T-helper 2 cell treated with Interferon-gamma antibody and Interleukin-4, amounts not matched to agents 100 ng/mL and 5 ng/mL, for 36 hours (primary cell): ENCODE results near the gene LIN37. TPM values are rescaled to one million over a fixed set of nuclear protein-coding genes. Genes with fewer than 3 reads are reported as not detected.
"Not testable (repeated sequence)": the region's sequence is repeated elsewhere in the genome, so short reads cannot be mapped to it uniquely, and the experiment has no call there.

Experiments
- intact Hi-C: fragments of 100-400 bp; cut with micrococcal nuclease; formaldehyde crosslinking; loops from one replicate; pipeline ENCODE4 v1.15.1; 2023
- total RNA-seq: library from RNA; stranded (reverse); gene quantifications from 2 replicates; pipeline ENCODE4 v1.2.3, GENCODE V29; 2022

LIN37 gene
- total RNA-seq, 1 donor from 2014 or later, result 15.2 TPM

GRCh38 chr19:35767288-35768081 is 19.1 kb downstream of the LIN37 start:
- intact Hi-C loops, result no loop called here

GRCh38 chr19:35768082-35768421 is 19.7 kb downstream of the LIN37 start:
- intact Hi-C loops, result no loop called here

- intact Hi-C loops, result not testable (repeated sequence)
Observed at GRCh38 chr19:35772362-35772761, 24.0 kb downstream of the LIN37 start.

- intact Hi-C loops, result no loop called here
Observed at GRCh38 chr19:35773020-35773806, 24.8 kb downstream of the LIN37 start.

GRCh38 chr19:35774274-35775045 is 26.1 kb downstream of the LIN37 start:
- intact Hi-C loops, result loop anchor here (1.0 to 2.0 kb wide), 5 partner anchors 17 to 280 kb away; partner anchors contain the start of genes APLP1, HSPB6, PSENEN and THAP8

- intact Hi-C loops, result loop anchor here (1.0 to 2.0 kb wide), 5 partner anchors 18 to 279 kb away; partner anchors contain the start of genes APLP1, HSPB6, PSENEN and THAP8
Observed at GRCh38 chr19:35775046-35775297, 26.6 kb downstream of the LIN37 start.

- intact Hi-C loops, result loop anchor here (1.0 to 2.0 kb wide), 5 partner anchors 18 to 279 kb away; partner anchors contain the start of genes APLP1, HSPB6, PSENEN and THAP8
Observed at GRCh38 chr19:35775298-35776101, 27.1 kb downstream of the LIN37 start, which contains the start of gene ARHGAP33. TSS of gene ARHGAP33 (plus strand) at chr19:35775564. CDS start at chr19:35775659, 95 bp downstream.

GRCh38 chr19:35776102-35776788 is 27.9 kb downstream of the LIN37 start:
- intact Hi-C loops, result no loop called here

- intact Hi-C loops, result no loop called here
Observed at GRCh38 chr19:35777086-35777841, 28.9 kb downstream of the LIN37 start.

- intact Hi-C loops, result no loop called here
Observed at GRCh38 chr19:35777961-35778360, 29.6 kb downstream of the LIN37 start.

GRCh38 chr19:35779033-35779432 is 30.7 kb downstream of the LIN37 start:
- intact Hi-C loops, result no loop called here

- intact Hi-C loops, result no loop called here
Observed at GRCh38 chr19:35780058-35780457, 31.7 kb downstream of the LIN37 start.

- intact Hi-C loops, result no loop called here
Observed at GRCh38 chr19:35780717-35781116, 32.3 kb downstream of the LIN37 start.

GRCh38 chr19:35781650-35782049 is 33.3 kb downstream of the LIN37 start:
- intact Hi-C loops, result no loop called here

- intact Hi-C loops, result no loop called here
Observed at GRCh38 chr19:35782589-35782988, 34.2 kb downstream of the LIN37 start.

- intact Hi-C loops, result no loop called here
Observed at GRCh38 chr19:35783469-35784434, 35.4 kb downstream of the LIN37 start.

- intact Hi-C loops, result no loop called here
Observed at GRCh38 chr19:35784503-35785338, 36.3 kb downstream of the LIN37 start.

GRCh38 chr19:35785339-35785627 is 36.9 kb downstream of the LIN37 start:
- intact Hi-C loops, result no loop called here
